ENCODE data around the gene ZNF649.

The ZNF649 gene

DNA sequence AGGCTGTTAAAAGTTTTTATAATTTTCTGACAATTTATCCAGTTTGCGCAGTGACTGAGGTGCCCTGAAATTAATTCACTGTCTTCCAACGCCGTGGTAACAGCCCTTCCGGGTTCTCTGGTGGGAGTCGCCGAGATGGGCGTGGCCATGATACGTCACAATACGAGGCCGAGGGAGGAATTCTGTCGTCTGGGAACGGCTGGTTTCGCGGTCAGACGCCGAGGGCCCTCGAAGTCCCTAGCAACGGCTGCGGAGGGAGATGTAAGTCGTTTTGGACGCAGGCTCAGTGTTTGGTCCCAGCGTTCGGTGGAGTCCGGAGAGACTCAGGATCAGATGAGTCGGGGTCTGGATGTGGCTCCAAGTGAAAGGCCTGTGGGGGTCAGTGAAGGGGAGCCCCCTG lies 44.2 kb upstream of the ZNF649 start:
- TF ChIP-seq, protein P1, sequence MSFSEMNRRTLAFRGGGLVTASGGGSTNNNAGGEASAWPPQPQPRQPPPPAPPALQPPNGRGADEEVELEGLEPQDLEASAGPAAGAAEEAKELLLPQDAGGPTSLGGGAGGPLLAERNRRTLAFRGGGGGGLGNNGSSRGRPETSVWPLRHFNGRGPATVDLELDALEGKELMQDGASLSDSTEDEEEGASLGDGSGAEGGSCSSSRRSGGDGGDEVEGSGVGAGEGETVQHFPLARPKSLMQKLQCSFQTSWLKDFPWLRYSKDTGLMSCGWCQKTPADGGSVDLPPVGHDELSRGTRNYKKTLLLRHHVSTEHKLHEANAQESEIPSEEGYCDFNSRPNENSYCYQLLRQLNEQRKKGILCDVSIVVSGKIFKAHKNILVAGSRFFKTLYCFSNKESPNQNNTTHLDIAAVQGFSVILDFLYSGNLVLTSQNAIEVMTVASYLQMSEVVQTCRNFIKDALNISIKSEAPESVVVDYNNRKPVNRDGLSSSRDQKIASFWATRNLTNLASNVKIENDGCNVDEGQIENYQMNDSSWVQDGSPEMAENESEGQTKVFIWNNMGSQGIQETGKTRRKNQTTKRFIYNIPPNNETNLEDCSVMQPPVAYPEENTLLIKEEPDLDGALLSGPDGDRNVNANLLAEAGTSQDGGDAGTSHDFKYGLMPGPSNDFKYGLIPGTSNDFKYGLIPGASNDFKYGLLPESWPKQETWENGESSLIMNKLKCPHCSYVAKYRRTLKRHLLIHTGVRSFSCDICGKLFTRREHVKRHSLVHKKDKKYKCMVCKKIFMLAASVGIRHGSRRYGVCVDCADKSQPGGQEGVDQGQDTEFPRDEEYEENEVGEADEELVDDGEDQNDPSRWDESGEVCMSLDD (tag by site-specific recombination; IDR thresholded peaks at IDR 0.05), result no peak
- TF ChIP-seq ZNF23 (tag by site-specific recombination; IDR thresholded peaks at IDR 0.05; ENCODE audit: borderline replicate concordance) (no peak), SP7 (tag by site-specific recombination; IDR thresholded peaks at IDR 0.05) (no peak), ZNF302 (tag by site-specific recombination; IDR thresholded peaks at IDR 0.05; ENCODE audit: low read depth) (no peak), REPIN1 (tag by site-specific recombination; IDR thresholded peaks at IDR 0.05; ENCODE audit: low read depth) (no peak), ZNF19 (tag by site-specific recombination; IDR thresholded peaks at IDR 0.05; ENCODE audit: low read depth) (no peak), IKZF3 (tag by site-specific recombination; IDR thresholded peaks at IDR 0.05) (no peak), YY2 (tag by site-specific recombination; IDR thresholded peaks at IDR 0.05) (no peak), ZNF670 (tag by site-specific recombination; IDR thresholded peaks at IDR 0.05; ENCODE audit: low read depth) (no peak), ZNF837 (tag by site-specific recombination; IDR thresholded peaks at IDR 0.05) (no peak), ZNF223 (tag by site-specific recombination; IDR thresholded peaks at IDR 0.05) (no peak), ZNF514 (tag by site-specific recombination; IDR thresholded peaks at IDR 0.05) (no peak), ZNF221 (tag by site-specific recombination; IDR thresholded peaks at IDR 0.05; ENCODE audit: borderline replicate concordance) (no peak), ZNF596 (tag by site-specific recombination; IDR thresholded peaks at IDR 0.05) (no peak), KLF9 (tag by site-specific recombination; IDR thresholded peaks at IDR 0.05; ENCODE audit: low read depth) (no peak), ZEB2 (tag by site-specific recombination; IDR thresholded peaks at IDR 0.05) (no peak), ZNF600 (tag by site-specific recombination; IDR thresholded peaks at IDR 0.05) (no peak), YY1 (tag by site-specific recombination; IDR thresholded peaks at IDR 0.05) (no peak)
- Histone ChIP-seq H3K36me3 (ENCODE audit: control insufficient read depth in 2 of 2, insufficient read depth in 1 of 2, low read length in 2 of 2) (peaks cover 3 to 17% of the 10 kb centered on the region in 2 experiments; a peak in 2 of 3 replicates), H3K4me1 (ENCODE audit: control insufficient read depth, insufficient read depth, low read length) (no peaks in the 10 kb centered on the region), H3K9me3 (ENCODE audit: control insufficient read depth, insufficient read depth, low read depth, low read length) (no peaks in the 10 kb centered on the region; the same call in none of the 2 replicates), H3K4me3 (ENCODE audit: low read depth, low read length) (no peak overlapping the region), H3K27ac (ENCODE audit: extremely low read depth, low read depth, low read length) (no peak overlapping the region)
- CTCF ChIA-PET, result no interaction called here
- POLR2A ChIA-PET, result no interaction called here

DNA sequence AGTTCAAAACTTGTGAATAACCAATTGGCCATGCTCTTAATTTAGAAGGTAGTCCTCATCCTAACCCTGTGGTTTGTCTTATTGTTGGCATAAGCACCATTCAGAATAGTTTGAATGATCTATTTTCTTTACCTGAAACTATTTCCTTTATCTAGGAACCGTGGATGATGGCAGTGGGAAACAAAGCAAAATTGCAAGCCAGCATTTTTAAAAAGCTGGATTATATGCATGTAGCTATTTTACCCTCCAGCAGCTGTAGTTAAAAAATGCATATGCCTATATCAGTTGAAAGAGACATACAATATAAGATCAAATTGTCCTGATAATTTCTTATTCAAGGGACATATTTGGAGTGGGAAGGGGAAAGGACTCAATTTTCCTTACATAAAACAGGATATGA lies 41.8 kb upstream of the ZNF649 start:
- H3K36me3 ChIP-seq (ENCODE audit: control insufficient read depth in 2 of 2, insufficient read depth in 1 of 2, low read length in 2 of 2), result peaks cover 26 to 41% of the 10 kb centered on the region in 2 experiments
- ChIA-PET POLR2A (no interaction called here), CTCF (interaction anchor here (1.0 kb wide), 1 partner anchor 687 kb away, joined by 3 read pairs; no protein-coding TSS in a partner anchor)
- H3K9me3 ChIP-seq (ENCODE audit: control insufficient read depth, insufficient read depth, low read depth, low read length), result peaks cover 6% of the 10 kb centered on the region
- no peaks in the 10 kb centered on the region for H3K4me1 ChIP-seq (ENCODE audit: control insufficient read depth, insufficient read depth, low read length)
- H3K27ac ChIP-seq (ENCODE audit: extremely low read depth, low read depth, low read length), result no peak overlapping the region
- H3K4me3 ChIP-seq (ENCODE audit: low read depth, low read length), result no peak overlapping the region
- TF ChIP-seq ZNF146 (tag by site-specific recombination; IDR thresholded peaks at IDR 0.05) (no peak), ZNF837 (tag by site-specific recombination; IDR thresholded peaks at IDR 0.05) (no peak), SP3 (tag by site-specific recombination; IDR thresholded peaks at IDR 0.05) (no peak), ZNF660 (tag by site-specific recombination; IDR thresholded peaks at IDR 0.05) (no peak), REPIN1 (tag by site-specific recombination; IDR thresholded peaks at IDR 0.05; ENCODE audit: low read depth) (no peak), ZNF529 (tag by site-specific recombination; IDR thresholded peaks at IDR 0.05; ENCODE audit: insufficient replicate concordance) (no peak), ZNF248 (tag by site-specific recombination; IDR thresholded peaks at IDR 0.05) (no peak), ZNF121 (tag by site-specific recombination; IDR thresholded peaks at IDR 0.05) (no peak), ZNF114 (tag by site-specific recombination; IDR thresholded peaks at IDR 0.05) (no peak)
- TF ChIP-seq, protein P2, sequence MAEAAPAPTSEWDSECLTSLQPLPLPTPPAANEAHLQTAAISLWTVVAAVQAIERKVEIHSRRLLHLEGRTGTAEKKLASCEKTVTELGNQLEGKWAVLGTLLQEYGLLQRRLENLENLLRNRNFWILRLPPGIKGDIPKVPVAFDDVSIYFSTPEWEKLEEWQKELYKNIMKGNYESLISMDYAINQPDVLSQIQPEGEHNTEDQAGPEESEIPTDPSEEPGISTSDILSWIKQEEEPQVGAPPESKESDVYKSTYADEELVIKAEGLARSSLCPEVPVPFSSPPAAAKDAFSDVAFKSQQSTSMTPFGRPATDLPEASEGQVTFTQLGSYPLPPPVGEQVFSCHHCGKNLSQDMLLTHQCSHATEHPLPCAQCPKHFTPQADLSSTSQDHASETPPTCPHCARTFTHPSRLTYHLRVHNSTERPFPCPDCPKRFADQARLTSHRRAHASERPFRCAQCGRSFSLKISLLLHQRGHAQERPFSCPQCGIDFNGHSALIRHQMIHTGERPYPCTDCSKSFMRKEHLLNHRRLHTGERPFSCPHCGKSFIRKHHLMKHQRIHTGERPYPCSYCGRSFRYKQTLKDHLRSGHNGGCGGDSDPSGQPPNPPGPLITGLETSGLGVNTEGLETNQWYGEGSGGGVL (tag by site-specific recombination; IDR thresholded peaks at IDR 0.05), result no peak
- TF ChIP-seq, protein P3, sequence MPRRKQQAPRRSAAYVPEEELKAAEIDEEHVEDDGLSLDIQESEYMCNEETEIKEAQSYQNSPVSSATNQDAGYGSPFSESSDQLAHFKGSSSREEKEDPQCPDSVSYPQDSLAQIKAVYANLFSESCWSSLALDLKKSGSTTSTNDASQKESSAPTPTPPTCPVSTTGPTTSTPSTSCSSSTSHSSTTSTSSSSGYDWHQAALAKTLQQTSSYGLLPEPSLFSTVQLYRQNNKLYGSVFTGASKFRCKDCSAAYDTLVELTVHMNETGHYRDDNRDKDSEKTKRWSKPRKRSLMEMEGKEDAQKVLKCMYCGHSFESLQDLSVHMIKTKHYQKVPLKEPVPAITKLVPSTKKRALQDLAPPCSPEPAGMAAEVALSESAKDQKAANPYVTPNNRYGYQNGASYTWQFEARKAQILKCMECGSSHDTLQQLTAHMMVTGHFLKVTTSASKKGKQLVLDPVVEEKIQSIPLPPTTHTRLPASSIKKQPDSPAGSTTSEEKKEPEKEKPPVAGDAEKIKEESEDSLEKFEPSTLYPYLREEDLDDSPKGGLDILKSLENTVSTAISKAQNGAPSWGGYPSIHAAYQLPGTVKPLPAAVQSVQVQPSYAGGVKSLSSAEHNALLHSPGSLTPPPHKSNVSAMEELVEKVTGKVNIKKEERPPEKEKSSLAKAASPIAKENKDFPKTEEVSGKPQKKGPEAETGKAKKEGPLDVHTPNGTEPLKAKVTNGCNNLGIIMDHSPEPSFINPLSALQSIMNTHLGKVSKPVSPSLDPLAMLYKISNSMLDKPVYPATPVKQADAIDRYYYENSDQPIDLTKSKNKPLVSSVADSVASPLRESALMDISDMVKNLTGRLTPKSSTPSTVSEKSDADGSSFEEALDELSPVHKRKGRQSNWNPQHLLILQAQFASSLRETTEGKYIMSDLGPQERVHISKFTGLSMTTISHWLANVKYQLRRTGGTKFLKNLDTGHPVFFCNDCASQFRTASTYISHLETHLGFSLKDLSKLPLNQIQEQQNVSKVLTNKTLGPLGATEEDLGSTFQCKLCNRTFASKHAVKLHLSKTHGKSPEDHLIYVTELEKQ (tag by site-specific recombination; IDR thresholded peaks at IDR 0.05; ENCODE audit: borderline replicate concordance), result no peak
